HCT116 (cell line): ENCODE measurements around the gene CAB39. TPM values are rescaled to one million over a fixed set of nuclear protein-coding genes. Genes with fewer than 3 reads are reported as not detected.

Source experiments
- ATAC-seq: fragments of 200-7000 bp; cut with Tn5 transposase; 2 replicates; pipeline ENCODE4 v1.9.1; 2020; ENCODE audit warnings: mild to moderate bottlenecking, moderate library complexity
- BruUV-seq: library from RNA; stranded (reverse); fragments of 400-500 nt; replicated peaks from 2 replicates; lab custom pipeline; 2021; lab: Mats Ljungman, UMichigan
- CTCF ChIA-PET: fragments of 300-600 bp; sonication (Branson Sonifier 250); formaldehyde crosslinking; loops from one replicate; lab custom pipeline; 2021; ENCODE audit warnings: antibody characterized with exemption; lab: Charles Lee
- POLR2A ChIA-PET: fragments of 300-600, 350-600 bp; sonication (Branson Sonifier 250); formaldehyde crosslinking; loops from one replicate; lab custom pipeline; 2021; ENCODE audit warnings: antibody characterized with exemption; lab: Charles Lee
- RAD21 ChIA-PET, 2 experiments: fragments of 300-600 bp; sonication (Branson Sonifier 250); formaldehyde crosslinking; loops; one replicate each; lab custom pipeline; 2023; ENCODE audit warnings: low total read pairs in 2 of 2; ENCODE audit not compliant: uncharacterized antibody in 2 of 2, unreplicated experiment in 2 of 2, low non-redundant PET in 1 of 2; lab: Charles Lee
- DNase-seq: peaks from one replicate; pipeline ENCODE4 v3.0.0-alpha.2; 2010; ENCODE audit warnings: low read depth, low spot score
- H2AFZ ChIP-seq: fragments of 200-600 bp; shearing (Covaris generic), sonication (generic); 2 replicates; pipeline ENCODE4 v1.6.1; 2017; ENCODE audit warnings: low read depth, mixed run types, mixed read lengths, antibody characterized with exemption, low read length; ENCODE audit not compliant: poor library complexity, severe bottlenecking
- H3K27ac ChIP-seq: 2 replicates; pipeline ENCODE4 v1.5.1; 2012; ENCODE audit warnings: low read depth, low read length
- H3K27me3 ChIP-seq: fragments of 200-600 bp; sonication (generic); 2 replicates; pipeline ENCODE4 v1.6.1; 2016; ENCODE audit warnings: mixed run types, low read length, mixed read lengths; ENCODE audit not compliant: insufficient read depth
- H3K36me3 ChIP-seq, 2 experiments: fragments of 200-500 bp in 1 of 2; fragments of 200-600 bp in 1 of 2; sonication (Bioruptor generic) in 1 of 2; sonication (generic) in 1 of 2; 2 replicates each; pipeline versions ENCODE4 v1.5.1 to v1.6.1; 2014 to 2016; ENCODE audit warnings: low read length in 2 of 2, inconsistent platforms in 1 of 2, mixed read lengths in 1 of 2, mixed run types in 1 of 2; ENCODE audit not compliant: insufficient read depth in 2 of 2, control insufficient read depth in 1 of 2
- H3K4me1 ChIP-seq, 2 experiments: fragments of 200-600 bp in 1 of 2; sonication (generic) in 1 of 2; 2 replicates each; pipeline versions ENCODE4 v1.5.1 to v1.6.1; 2012 to 2017; ENCODE audit warnings: low read length in 2 of 2, inconsistent platforms in 1 of 2, mild to moderate bottlenecking in 1 of 2, mixed read lengths in 1 of 2, mixed run types in 1 of 2, moderate library complexity in 1 of 2; ENCODE audit not compliant: insufficient read depth in 2 of 2, control insufficient read depth in 1 of 2
- H3K4me2 ChIP-seq: fragments of 200-600 bp; sonication (generic); 2 replicates; pipeline ENCODE4 v1.6.1; 2017; ENCODE audit warnings: mixed run types, low read length, mixed read lengths
- H3K4me3 ChIP-seq, 2 experiments: fragments of 200-600 bp in 1 of 2; sonication (generic) in 1 of 2; replicated peaks in 1 of 2; 2 replicates each; pipeline ENCODE4 v1.5.1; 2011 to 2016; ENCODE audit warnings: low read length in 2 of 2, control low read depth in 1 of 2, low read depth in 1 of 2, mild to moderate bottlenecking in 1 of 2, mixed read lengths in 1 of 2, mixed run types in 1 of 2
- H3K79me2 ChIP-seq: fragments of 200-600 bp; sonication (generic); 2 replicates; pipeline ENCODE4 v1.6.1; 2017; ENCODE audit warnings: mild to moderate bottlenecking, mixed run types, low read length, moderate library complexity, mixed read lengths; ENCODE audit not compliant: insufficient read depth
- H3K9ac ChIP-seq: fragments of 200-600 bp; sonication (generic); 2 replicates; pipeline ENCODE4 v1.6.1; 2016; ENCODE audit warnings: low read length, mixed read lengths
- H3K9me2 ChIP-seq: fragments of 200-600 bp; sonication (generic), shearing (Covaris generic); 2 replicates; pipeline ENCODE4 v1.6.1; 2017; ENCODE audit warnings: mixed run types, mild to moderate bottlenecking, moderate library complexity; ENCODE audit not compliant: insufficient read depth
- H3K9me3 ChIP-seq, 2 experiments: fragments of 200-500 bp in 1 of 2; fragments of 200-600 bp in 1 of 2; sonication (Bioruptor generic) in 1 of 2; sonication (generic) in 1 of 2; 2 replicates each; pipeline ENCODE4 v1.6.1; 2014 to 2017; ENCODE audit warnings: low read length in 2 of 2, mixed read lengths in 2 of 2, inconsistent platforms in 1 of 2, low read depth in 1 of 2, mild to moderate bottlenecking in 1 of 2, mixed run types in 1 of 2, moderate library complexity in 1 of 2; ENCODE audit not compliant: control insufficient read depth in 1 of 2, insufficient read depth in 1 of 2
- H4K20me1 ChIP-seq: fragments of 200-600 bp; sonication (generic), shearing (Covaris generic); 2 replicates; pipeline ENCODE4 v1.6.1; 2017; ENCODE audit warnings: mixed run types, mild to moderate bottlenecking, moderate library complexity; ENCODE audit not compliant: insufficient read depth
- CBX3 ChIP-seq: IDR thresholded peaks from 2 replicates; pipeline ENCODE4 v1.6.1; 2012; ENCODE audit warnings: low read depth
- CEBPB ChIP-seq: IDR thresholded peaks from 2 replicates; pipeline ENCODE4 v1.6.1; 2012; ENCODE audit warnings: low read depth
- ELF1 ChIP-seq: IDR thresholded peaks from 2 replicates; pipeline ENCODE4 v1.6.1; 2012; ENCODE audit warnings: low read depth, borderline replicate concordance
- EZH2phosphoT487 ChIP-seq: fragments of 200-600 bp; IDR thresholded peaks from 2 replicates; pipeline ENCODE4 v1.6.1; 2018; ENCODE audit warnings: antibody characterized with exemption, borderline replicate concordance
- FOSL1 ChIP-seq: IDR thresholded peaks from 2 replicates; pipeline ENCODE4 v1.6.1; 2012; ENCODE audit warnings: low read depth
- MAX ChIP-seq: IDR thresholded peaks from 2 replicates; pipeline ENCODE4 v1.6.1; 2012
- POLR2A ChIP-seq: IDR thresholded peaks from 2 replicates; pipeline ENCODE4 v1.7.0; 2011; ENCODE audit warnings: borderline replicate concordance; ENCODE audit not compliant: insufficient read depth, insufficient read length; ENCODE audit errors: extremely low read depth
- POLR2AphosphoS5 ChIP-seq: IDR thresholded peaks from 2 replicates; pipeline ENCODE4 v1.6.1; 2011; ENCODE audit warnings: mild to moderate bottlenecking, low read depth, low read length, moderate library complexity
- SIN3A ChIP-seq: IDR thresholded peaks from 2 replicates; pipeline ENCODE4 v1.6.1; 2012; ENCODE audit warnings: low read depth
- SP1 ChIP-seq: IDR thresholded peaks from 2 replicates; pipeline ENCODE4 v1.6.1; 2012; ENCODE audit warnings: low read depth
- TCF7L2 ChIP-seq: IDR thresholded peaks from 2 replicates; pipeline ENCODE4 v1.7.0; 2011; ENCODE audit warnings: borderline replicate concordance, inconsistent platforms; ENCODE audit not compliant: insufficient read depth, insufficient read length; ENCODE audit errors: extremely low read depth
- YY1 ChIP-seq: IDR thresholded peaks from 2 replicates; pipeline ENCODE4 v1.6.1; 2011; ENCODE audit warnings: low read length, low read depth, moderate library complexity, mild to moderate bottlenecking; ENCODE audit not compliant: insufficient replicate concordance; ENCODE audit errors: extremely low read depth
- ZBTB33 ChIP-seq: IDR thresholded peaks from 2 replicates; pipeline ENCODE4 v1.6.1; 2011; ENCODE audit warnings: mild to moderate bottlenecking, low read length, moderate library complexity; ENCODE audit not compliant: insufficient replicate concordance; ENCODE audit errors: extremely low read depth
- ZFX ChIP-seq: fragments of 450-650 bp; IDR thresholded peaks from 2 replicates; pipeline ENCODE4 v1.6.1; 2017
- ZNF274 ChIP-seq: fragments of 200-500 bp; sonication (Bioruptor generic); IDR thresholded peaks from 2 replicates; pipeline ENCODE4 v1.6.1; 2014; ENCODE audit warnings: mild to moderate bottlenecking, low read depth, low read length, inconsistent platforms
- intact Hi-C: fragments of 100-400 bp; cut with micrococcal nuclease; formaldehyde crosslinking; loops from 2 replicates; pipeline ENCODE4 v1.10.0; 2022
- total RNA-seq: library from RNA; stranded (reverse); gene quantifications from one replicate; pipeline ENCODE4 v1.2.1, GENCODE V29; 2021; ENCODE audit not compliant: unreplicated experiment
- TF ChIP-seq, protein P1 (sequence below): IDR thresholded peaks from 2 replicates; pipeline ENCODE4 v1.6.1; 2012
- TF ChIP-seq, protein P2 (sequence below): IDR thresholded peaks from 2 replicates; pipeline ENCODE4 v1.6.1; 2012; ENCODE audit warnings: low read depth

CAB39 gene
- total RNA-seq, 1 experiment from 2014 or later: 63.6 TPM

- Histone ChIP-seq H4K20me1 (no peaks in the 10 kb centered on the region), H3K4me2 (no peak overlapping the region), H2AFZ (no peak overlapping the region), H3K36me3 (no peaks in the 10 kb centered on the region), H3K9me2 (no peaks in the 10 kb centered on the region), H3K27ac (no peak overlapping the region), H3K79me2 (no peaks in the 10 kb centered on the region), H3K9me3 (peaks cover 8 to 9% of the 10 kb centered on the region in 2 experiments; a peak in 3 of 4 replicates), H3K27me3 (no peaks in the 10 kb centered on the region), H3K4me1 (peaks cover 11 to 24% of the 10 kb centered on the region in 2 experiments; a peak in 3 of 4 replicates), H3K9ac (no peak overlapping the region), H3K4me3 (no peak overlapping the region)
- ATAC-seq (no peak), DNase-seq (no peak)
- BruUV-seq: no TSS peak
- CTCF ChIA-PET: no interaction called here
- intact Hi-C loops: no loop called here
- RAD21 ChIA-PET: no interaction called here
- POLR2A ChIA-PET: no interaction called here
- TF ChIP-seq, protein P1, sequence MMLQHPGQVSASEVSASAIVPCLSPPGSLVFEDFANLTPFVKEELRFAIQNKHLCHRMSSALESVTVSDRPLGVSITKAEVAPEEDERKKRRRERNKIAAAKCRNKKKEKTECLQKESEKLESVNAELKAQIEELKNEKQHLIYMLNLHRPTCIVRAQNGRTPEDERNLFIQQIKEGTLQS: no peak
- TF ChIP-seq POLR2AphosphoS5 (no peak), ZNF274 (no peak), EZH2phosphoT487 (no peak), ZBTB33 (no peak), TCF7L2 (no peak), ELF1 (no peak), CEBPB (no peak), FOSL1 (no peak), CBX3 (no peak), ZFX (no peak), YY1 (no peak), POLR2A (no peak), SIN3A (no peak), SP1 (no peak), MAX (no peak)
- TF ChIP-seq, protein P2, sequence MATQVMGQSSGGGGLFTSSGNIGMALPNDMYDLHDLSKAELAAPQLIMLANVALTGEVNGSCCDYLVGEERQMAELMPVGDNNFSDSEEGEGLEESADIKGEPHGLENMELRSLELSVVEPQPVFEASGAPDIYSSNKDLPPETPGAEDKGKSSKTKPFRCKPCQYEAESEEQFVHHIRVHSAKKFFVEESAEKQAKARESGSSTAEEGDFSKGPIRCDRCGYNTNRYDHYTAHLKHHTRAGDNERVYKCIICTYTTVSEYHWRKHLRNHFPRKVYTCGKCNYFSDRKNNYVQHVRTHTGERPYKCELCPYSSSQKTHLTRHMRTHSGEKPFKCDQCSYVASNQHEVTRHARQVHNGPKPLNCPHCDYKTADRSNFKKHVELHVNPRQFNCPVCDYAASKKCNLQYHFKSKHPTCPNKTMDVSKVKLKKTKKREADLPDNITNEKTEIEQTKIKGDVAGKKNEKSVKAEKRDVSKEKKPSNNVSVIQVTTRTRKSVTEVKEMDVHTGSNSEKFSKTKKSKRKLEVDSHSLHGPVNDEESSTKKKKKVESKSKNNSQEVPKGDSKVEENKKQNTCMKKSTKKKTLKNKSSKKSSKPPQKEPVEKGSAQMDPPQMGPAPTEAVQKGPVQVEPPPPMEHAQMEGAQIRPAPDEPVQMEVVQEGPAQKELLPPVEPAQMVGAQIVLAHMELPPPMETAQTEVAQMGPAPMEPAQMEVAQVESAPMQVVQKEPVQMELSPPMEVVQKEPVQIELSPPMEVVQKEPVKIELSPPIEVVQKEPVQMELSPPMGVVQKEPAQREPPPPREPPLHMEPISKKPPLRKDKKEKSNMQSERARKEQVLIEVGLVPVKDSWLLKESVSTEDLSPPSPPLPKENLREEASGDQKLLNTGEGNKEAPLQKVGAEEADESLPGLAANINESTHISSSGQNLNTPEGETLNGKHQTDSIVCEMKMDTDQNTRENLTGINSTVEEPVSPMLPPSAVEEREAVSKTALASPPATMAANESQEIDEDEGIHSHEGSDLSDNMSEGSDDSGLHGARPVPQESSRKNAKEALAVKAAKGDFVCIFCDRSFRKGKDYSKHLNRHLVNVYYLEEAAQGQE: no peak
Observed at GRCh38 chr2:230674401-230674800, 38.2 kb upstream of the CAB39 start.
